B cell (primary cell): ENCODE data around the gene VPS26B.

Experiments used
- CTCF ChIP-seq: fragments of 200-600 bp; IDR thresholded peaks from one replicate; pipeline ENCODE4 v1.8.0; 2022; ENCODE audit warnings: antibody characterized with exemption, mild to moderate bottlenecking
- EZH2 ChIP-seq: IDR thresholded peaks from 2 replicates; pipeline ENCODE4 v1.6.1; 2012; ENCODE audit warnings: borderline replicate concordance, low read depth, mild to moderate bottlenecking, moderate library complexity, low read length; ENCODE audit not compliant: insufficient read depth, poor library complexity, severe bottlenecking

GRCh38 chr11:134176284-134176683 lies 48.2 kb upstream of the VPS26B start:
- TF ChIP-seq CTCF (no peak), EZH2 (no peak)
